WTC11 (cell line): ENCODE data around the gene SCO1. TPM values are rescaled to one million over a fixed set of nuclear protein-coding genes. Genes with fewer than 3 reads are reported as not detected.

Experiments
- ATAC-seq: fragments of 200-7000 bp; cut with Tn5 transposase; 2 replicates; pipeline ENCODE4 v1.10.0; 2021; ENCODE audit warnings: mild to moderate bottlenecking, moderate library complexity
- CTCF ChIA-PET: fragments of 300-600 bp; sonication (Branson Sonifier 250); formaldehyde crosslinking; loops from one replicate; lab custom pipeline; 2021; ENCODE audit warnings: antibody characterized with exemption; lab: Charles Lee
- POLR2A ChIA-PET: fragments of 350-600 bp; sonication (Branson Sonifier 250); formaldehyde crosslinking; loops from one replicate; lab custom pipeline; 2021; ENCODE audit warnings: antibody characterized with exemption; lab: Charles Lee
- DNase-seq: peaks from one replicate; pipeline ENCODE4 v3.0.0; 2021; ENCODE audit warnings: low spot score
- H3K27ac Mint-ChIP-seq: 2 replicates; pipeline ENCODE4 v1.8.0; 2021; ENCODE audit warnings: mixed read lengths
- H3K27me3 Mint-ChIP-seq: 2 replicates; pipeline ENCODE4 v1.8.0; 2021; ENCODE audit warnings: low read depth, mild to moderate bottlenecking, moderate library complexity, mixed read lengths
- H3K36me3 Mint-ChIP-seq: 2 replicates; pipeline ENCODE4 v1.8.0; 2021; ENCODE audit warnings: mixed read lengths
- H3K4me1 Mint-ChIP-seq: 2 replicates; pipeline ENCODE4 v1.8.0; 2022; ENCODE audit warnings: mixed read lengths
- H3K4me3 Mint-ChIP-seq: 2 replicates; pipeline ENCODE4 v1.8.0; 2021; ENCODE audit warnings: mild to moderate bottlenecking, moderate library complexity, mixed read lengths
- H3K9me3 Mint-ChIP-seq: 2 replicates; pipeline ENCODE4 v1.8.0; 2021; ENCODE audit warnings: mixed read lengths
- CREM ChIP-seq: sonication (generic); formaldehyde crosslinking; IDR thresholded peaks from 2 replicates; pipeline ENCODE4 v1.8.1; 2022; ENCODE audit warnings: mild to moderate bottlenecking, missing genetic modification reagents, moderate library complexity
- ETV6 ChIP-seq: sonication (generic); formaldehyde crosslinking; IDR thresholded peaks from 2 replicates; pipeline ENCODE4 v1.8.1; 2022; ENCODE audit warnings: mild to moderate bottlenecking, missing genetic modification reagents
- FOXJ3 ChIP-seq: sonication (generic); formaldehyde crosslinking; IDR thresholded peaks from 2 replicates; pipeline ENCODE4 v1.9.0; 2021; ENCODE audit warnings: missing genetic modification reagents, mild to moderate bottlenecking, borderline replicate concordance
- FOXK1 ChIP-seq: sonication (generic); formaldehyde crosslinking; IDR thresholded peaks from 2 replicates; pipeline ENCODE4 v1.8.0; 2022; ENCODE audit warnings: mild to moderate bottlenecking, moderate library complexity, missing genetic modification reagents
- MXD4 ChIP-seq: fragments of 250-450 bp; sonication (Bioruptor Pico); IDR thresholded peaks from 2 replicates; pipeline ENCODE4 v1.8.0; 2021; ENCODE audit warnings: mild to moderate bottlenecking, moderate library complexity, borderline replicate concordance
- NR1H2 ChIP-seq: sonication (generic); formaldehyde crosslinking; IDR thresholded peaks from 2 replicates; pipeline ENCODE4 v1.9.0; 2021; ENCODE audit warnings: mild to moderate bottlenecking, moderate library complexity, missing genetic modification reagents
- OVOL2 ChIP-seq: fragments of 250-450 bp; sonication (Bioruptor Pico); IDR thresholded peaks from 2 replicates; pipeline ENCODE4 v1.9.0; 2021; ENCODE audit warnings: mild to moderate bottlenecking, borderline replicate concordance
- TCF7 ChIP-seq: sonication (generic); formaldehyde crosslinking; IDR thresholded peaks from 2 replicates; pipeline ENCODE4 v1.8.0; 2022; ENCODE audit warnings: mild to moderate bottlenecking, low read depth, missing genetic modification reagents, moderate library complexity
- ZNF121 ChIP-seq: sonication (generic); formaldehyde crosslinking; IDR thresholded peaks from 2 replicates; pipeline ENCODE4 v1.8.0; 2023; ENCODE audit warnings: missing genetic modification reagents
- ZNF138 ChIP-seq: sonication (generic); formaldehyde crosslinking; conservative IDR thresholded peaks from 2 replicates; pipeline ENCODE4 v1.8.1; 2022; ENCODE audit warnings: mild to moderate bottlenecking, moderate library complexity, missing genetic modification reagents
- ZNF219 ChIP-seq: sonication (generic); formaldehyde crosslinking; IDR thresholded peaks from 2 replicates; pipeline ENCODE4 v1.8.0; 2023; ENCODE audit warnings: missing genetic modification reagents, mild to moderate bottlenecking, borderline replicate concordance
- ZNF317 ChIP-seq: sonication (generic); formaldehyde crosslinking; IDR thresholded peaks from 2 replicates; pipeline ENCODE4 v1.8.1; 2023; ENCODE audit warnings: low read depth, mild to moderate bottlenecking, moderate library complexity, missing genetic modification reagents, borderline replicate concordance
- total RNA-seq: library from RNA; stranded (reverse); gene quantifications from 3 replicates; pipeline ENCODE4 v1.2.3, GENCODE V29; 2021
- TF ChIP-seq, protein P1 (sequence below): sonication (generic); formaldehyde crosslinking; IDR thresholded peaks from 2 replicates; pipeline ENCODE4 v1.8.0; 2023; ENCODE audit warnings: mild to moderate bottlenecking, missing genetic modification reagents
- TF ChIP-seq, protein P2 (sequence below): sonication (generic); formaldehyde crosslinking; IDR thresholded peaks from 2 replicates; pipeline ENCODE4 v1.8.1; 2022; ENCODE audit warnings: low read depth, mild to moderate bottlenecking, moderate library complexity, missing genetic modification reagents, borderline replicate concordance
- TF ChIP-seq, protein P3 (sequence below): fragments of 200-600 bp; IDR thresholded peaks from 2 replicates; pipeline ENCODE4 v1.8.0; 2022; ENCODE audit warnings: antibody characterized with exemption
- TF ChIP-seq, protein P4 (sequence below): sonication (generic); formaldehyde crosslinking; IDR thresholded peaks from 2 replicates; pipeline ENCODE4 v1.8.0; 2022; ENCODE audit warnings: mild to moderate bottlenecking, missing genetic modification reagents
- TF ChIP-seq, protein P5 (sequence below): sonication (generic); formaldehyde crosslinking; IDR thresholded peaks from 2 replicates; pipeline ENCODE4 v1.8.1; 2023; ENCODE audit warnings: mild to moderate bottlenecking, missing genetic modification reagents
- TF ChIP-seq, protein P6 (sequence below): sonication (generic); formaldehyde crosslinking; IDR thresholded peaks from 2 replicates; pipeline ENCODE4 v1.8.1; 2022; ENCODE audit warnings: missing genetic modification reagents, borderline replicate concordance
- TF ChIP-seq, protein P7 (sequence below): sonication (generic); formaldehyde crosslinking; IDR thresholded peaks from 2 replicates; pipeline ENCODE4 v1.8.0; 2022; ENCODE audit warnings: mild to moderate bottlenecking, missing genetic modification reagents

Gene SCO1
- total RNA-seq, 1 experiment from 2014 or later: 63.8 TPM

DNA sequence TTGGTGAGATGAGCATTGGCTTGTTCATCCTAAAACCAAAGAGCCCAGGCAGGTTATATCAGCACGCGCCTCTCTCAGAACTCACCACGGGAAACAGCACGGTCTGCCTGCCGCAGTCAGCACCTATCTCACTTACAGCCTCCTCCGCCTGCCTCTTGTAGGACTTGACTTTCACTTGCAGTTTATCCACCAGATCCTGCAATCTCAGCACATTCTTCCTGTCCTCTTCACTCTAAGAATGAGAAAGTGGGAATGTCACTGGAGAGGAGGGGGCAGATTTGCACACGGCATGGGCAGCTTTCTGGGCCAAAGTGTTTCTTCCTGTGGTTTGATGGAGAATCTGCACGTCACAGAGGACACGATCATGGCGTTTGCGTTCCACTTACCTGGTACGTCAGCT, 67.6 kb downstream of the SCO1 start (continued):
- TF ChIP-seq, protein P1, sequence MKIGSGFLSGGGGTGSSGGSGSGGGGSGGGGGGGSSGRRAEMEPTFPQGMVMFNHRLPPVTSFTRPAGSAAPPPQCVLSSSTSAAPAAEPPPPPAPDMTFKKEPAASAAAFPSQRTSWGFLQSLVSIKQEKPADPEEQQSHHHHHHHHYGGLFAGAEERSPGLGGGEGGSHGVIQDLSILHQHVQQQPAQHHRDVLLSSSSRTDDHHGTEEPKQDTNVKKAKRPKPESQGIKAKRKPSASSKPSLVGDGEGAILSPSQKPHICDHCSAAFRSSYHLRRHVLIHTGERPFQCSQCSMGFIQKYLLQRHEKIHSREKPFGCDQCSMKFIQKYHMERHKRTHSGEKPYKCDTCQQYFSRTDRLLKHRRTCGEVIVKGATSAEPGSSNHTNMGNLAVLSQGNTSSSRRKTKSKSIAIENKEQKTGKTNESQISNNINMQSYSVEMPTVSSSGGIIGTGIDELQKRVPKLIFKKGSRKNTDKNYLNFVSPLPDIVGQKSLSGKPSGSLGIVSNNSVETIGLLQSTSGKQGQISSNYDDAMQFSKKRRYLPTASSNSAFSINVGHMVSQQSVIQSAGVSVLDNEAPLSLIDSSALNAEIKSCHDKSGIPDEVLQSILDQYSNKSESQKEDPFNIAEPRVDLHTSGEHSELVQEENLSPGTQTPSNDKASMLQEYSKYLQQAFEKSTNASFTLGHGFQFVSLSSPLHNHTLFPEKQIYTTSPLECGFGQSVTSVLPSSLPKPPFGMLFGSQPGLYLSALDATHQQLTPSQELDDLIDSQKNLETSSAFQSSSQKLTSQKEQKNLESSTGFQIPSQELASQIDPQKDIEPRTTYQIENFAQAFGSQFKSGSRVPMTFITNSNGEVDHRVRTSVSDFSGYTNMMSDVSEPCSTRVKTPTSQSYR (CRISPR knock-in tag): no peak
- TF ChIP-seq MXD4: no peak
- no peak for TF ChIP-seq FOXK1 (CRISPR knock-in tag)
- no peak for TF ChIP-seq TCF7
- TF ChIP-seq, protein P2, sequence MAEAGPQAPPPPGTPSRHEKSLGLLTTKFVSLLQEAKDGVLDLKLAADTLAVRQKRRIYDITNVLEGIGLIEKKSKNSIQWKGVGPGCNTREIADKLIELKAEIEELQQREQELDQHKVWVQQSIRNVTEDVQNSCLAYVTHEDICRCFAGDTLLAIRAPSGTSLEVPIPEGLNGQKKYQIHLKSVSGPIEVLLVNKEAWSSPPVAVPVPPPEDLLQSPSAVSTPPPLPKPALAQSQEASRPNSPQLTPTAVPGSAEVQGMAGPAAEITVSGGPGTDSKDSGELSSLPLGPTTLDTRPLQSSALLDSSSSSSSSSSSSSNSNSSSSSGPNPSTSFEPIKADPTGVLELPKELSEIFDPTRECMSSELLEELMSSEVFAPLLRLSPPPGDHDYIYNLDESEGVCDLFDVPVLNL: no peak
- no peak for TF ChIP-seq NR1H2 (CRISPR knock-in tag)
- TF ChIP-seq ZNF317 (CRISPR knock-in tag): no peak
- TF ChIP-seq, all 79 proteins: peak for 0

DNA sequence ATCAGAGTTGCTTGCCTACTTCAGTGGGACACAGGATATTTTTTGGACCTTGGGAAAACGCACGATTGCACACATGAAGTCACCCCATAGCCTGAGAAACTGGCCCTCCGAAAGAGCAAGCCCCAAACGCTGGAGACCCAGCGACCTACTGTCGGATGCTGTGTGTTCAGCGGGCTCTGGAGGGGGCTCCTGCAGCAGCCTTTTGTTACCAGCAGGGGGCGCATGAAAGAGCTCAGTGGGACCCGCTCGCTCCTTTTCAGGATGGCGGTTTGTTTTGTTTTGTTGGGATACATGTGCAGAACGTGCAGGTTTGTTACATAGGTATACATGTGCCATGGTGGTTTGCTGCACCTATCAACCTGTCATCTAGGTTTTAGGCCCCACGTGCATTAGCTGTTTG, 68.6 kb downstream of the SCO1 start:
- ATAC-seq (peak; percentile 88), DNase-seq (peak; percentile 66)
- no peak overlapping the region for H3K4me3 Mint-ChIP-seq
- H3K27me3 Mint-ChIP-seq: no peaks in the 10 kb centered on the region
- ChIA-PET CTCF (interaction anchor here (0.6 to 11.9 kb wide), 70 partner anchors 10 to 1057 kb away, joined by 3 to 198 read pairs (median 4); partner anchors contain the start of genes ADPRM, MYH2, SCO1 and TMEM220), POLR2A (interaction anchor here (1.0 kb wide), 1 partner anchor 18 kb away, joined by 3 read pairs; no protein-coding TSS in a partner anchor)
- TF ChIP-seq, protein P3, sequence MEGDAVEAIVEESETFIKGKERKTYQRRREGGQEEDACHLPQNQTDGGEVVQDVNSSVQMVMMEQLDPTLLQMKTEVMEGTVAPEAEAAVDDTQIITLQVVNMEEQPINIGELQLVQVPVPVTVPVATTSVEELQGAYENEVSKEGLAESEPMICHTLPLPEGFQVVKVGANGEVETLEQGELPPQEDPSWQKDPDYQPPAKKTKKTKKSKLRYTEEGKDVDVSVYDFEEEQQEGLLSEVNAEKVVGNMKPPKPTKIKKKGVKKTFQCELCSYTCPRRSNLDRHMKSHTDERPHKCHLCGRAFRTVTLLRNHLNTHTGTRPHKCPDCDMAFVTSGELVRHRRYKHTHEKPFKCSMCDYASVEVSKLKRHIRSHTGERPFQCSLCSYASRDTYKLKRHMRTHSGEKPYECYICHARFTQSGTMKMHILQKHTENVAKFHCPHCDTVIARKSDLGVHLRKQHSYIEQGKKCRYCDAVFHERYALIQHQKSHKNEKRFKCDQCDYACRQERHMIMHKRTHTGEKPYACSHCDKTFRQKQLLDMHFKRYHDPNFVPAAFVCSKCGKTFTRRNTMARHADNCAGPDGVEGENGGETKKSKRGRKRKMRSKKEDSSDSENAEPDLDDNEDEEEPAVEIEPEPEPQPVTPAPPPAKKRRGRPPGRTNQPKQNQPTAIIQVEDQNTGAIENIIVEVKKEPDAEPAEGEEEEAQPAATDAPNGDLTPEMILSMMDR: peak; percentile 76
- TF ChIP-seq, protein P4, sequence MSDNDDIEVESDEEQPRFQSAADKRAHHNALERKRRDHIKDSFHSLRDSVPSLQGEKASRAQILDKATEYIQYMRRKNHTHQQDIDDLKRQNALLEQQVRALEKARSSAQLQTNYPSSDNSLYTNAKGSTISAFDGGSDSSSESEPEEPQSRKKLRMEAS (CRISPR knock-in tag): no peak
- H3K36me3 Mint-ChIP-seq: peaks cover 2% of the 10 kb centered on the region; the same call in 1 of the 2 replicates
- no peaks in the 10 kb centered on the region for H3K9me3 Mint-ChIP-seq
- H3K4me1 Mint-ChIP-seq: 0 out of 2 replicates have a peak, but pooled peaks cover 3% of the 10 kb centered on the region
- H3K27ac Mint-ChIP-seq: no peak overlapping the region

DNA sequence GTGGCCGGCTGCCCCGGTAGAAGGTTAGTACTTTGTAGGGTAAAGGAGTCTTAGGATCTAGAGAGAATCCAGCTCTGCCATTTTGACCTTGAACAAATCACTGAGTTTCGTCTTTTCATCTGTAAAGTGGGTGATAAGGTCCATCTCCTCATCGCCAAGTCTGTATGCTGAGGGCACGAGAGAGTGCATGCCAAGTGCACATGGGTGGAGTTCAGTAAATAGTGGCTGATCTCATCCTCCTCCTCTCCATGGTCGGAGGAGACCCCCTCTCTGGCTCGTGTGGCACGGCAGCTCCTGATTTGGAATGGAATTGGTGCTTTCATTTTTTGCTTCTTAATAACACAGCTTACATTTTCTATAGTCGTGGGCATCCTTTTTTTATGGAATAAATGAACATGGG, 70.9 kb downstream of the SCO1 start:
- POLR2A ChIA-PET: no interaction called here
- TF ChIP-seq ZNF121 (CRISPR knock-in tag) (no peak), ZNF138 (CRISPR knock-in tag) (no peak), OVOL2 (CRISPR knock-in tag) (no peak), CREM (CRISPR knock-in tag) (no peak), ETV6 (CRISPR knock-in tag) (no peak), ZNF219 (CRISPR knock-in tag) (no peak), ZNF317 (CRISPR knock-in tag) (no peak), FOXJ3 (no peak), TCF7 (no peak)
- TF ChIP-seq, protein P5, sequence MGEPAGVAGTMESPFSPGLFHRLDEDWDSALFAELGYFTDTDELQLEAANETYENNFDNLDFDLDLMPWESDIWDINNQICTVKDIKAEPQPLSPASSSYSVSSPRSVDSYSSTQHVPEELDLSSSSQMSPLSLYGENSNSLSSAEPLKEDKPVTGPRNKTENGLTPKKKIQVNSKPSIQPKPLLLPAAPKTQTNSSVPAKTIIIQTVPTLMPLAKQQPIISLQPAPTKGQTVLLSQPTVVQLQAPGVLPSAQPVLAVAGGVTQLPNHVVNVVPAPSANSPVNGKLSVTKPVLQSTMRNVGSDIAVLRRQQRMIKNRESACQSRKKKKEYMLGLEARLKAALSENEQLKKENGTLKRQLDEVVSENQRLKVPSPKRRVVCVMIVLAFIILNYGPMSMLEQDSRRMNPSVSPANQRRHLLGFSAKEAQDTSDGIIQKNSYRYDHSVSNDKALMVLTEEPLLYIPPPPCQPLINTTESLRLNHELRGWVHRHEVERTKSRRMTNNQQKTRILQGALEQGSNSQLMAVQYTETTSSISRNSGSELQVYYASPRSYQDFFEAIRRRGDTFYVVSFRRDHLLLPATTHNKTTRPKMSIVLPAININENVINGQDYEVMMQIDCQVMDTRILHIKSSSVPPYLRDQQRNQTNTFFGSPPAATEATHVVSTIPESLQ (CRISPR knock-in tag): no peak
- TF ChIP-seq, protein P6, sequence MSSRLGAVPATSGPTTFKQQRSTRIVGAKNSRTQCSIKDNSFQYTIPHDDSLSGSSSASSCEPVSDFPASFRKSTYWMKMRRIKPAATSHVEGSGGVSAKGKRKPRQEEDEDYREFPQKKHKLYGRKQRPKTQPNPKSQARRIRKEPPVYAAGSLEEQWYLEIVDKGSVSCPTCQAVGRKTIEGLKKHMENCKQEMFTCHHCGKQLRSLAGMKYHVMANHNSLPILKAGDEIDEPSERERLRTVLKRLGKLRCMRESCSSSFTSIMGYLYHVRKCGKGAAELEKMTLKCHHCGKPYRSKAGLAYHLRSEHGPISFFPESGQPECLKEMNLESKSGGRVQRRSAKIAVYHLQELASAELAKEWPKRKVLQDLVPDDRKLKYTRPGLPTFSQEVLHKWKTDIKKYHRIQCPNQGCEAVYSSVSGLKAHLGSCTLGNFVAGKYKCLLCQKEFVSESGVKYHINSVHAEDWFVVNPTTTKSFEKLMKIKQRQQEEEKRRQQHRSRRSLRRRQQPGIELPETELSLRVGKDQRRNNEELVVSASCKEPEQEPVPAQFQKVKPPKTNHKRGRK (CRISPR knock-in tag): no peak
- TF ChIP-seq, protein P7, sequence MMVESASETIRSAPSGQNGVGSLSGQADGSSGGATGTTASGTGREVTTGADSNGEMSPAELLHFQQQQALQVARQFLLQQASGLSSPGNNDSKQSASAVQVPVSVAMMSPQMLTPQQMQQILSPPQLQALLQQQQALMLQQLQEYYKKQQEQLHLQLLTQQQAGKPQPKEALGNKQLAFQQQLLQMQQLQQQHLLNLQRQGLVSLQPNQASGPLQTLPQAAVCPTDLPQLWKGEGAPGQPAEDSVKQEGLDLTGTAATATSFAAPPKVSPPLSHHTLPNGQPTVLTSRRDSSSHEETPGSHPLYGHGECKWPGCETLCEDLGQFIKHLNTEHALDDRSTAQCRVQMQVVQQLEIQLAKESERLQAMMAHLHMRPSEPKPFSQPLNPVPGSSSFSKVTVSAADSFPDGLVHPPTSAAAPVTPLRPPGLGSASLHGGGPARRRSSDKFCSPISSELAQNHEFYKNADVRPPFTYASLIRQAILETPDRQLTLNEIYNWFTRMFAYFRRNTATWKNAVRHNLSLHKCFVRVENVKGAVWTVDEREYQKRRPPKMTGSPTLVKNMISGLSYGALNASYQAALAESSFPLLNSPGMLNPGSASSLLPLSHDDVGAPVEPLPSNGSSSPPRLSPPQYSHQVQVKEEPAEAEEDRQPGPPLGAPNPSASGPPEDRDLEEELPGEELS (CRISPR knock-in tag): no peak

More for the DNA sequence above, 70.9 kb downstream of the SCO1 start:
- peaks cover 2% of the 10 kb centered on the region; the same call in 1 of the 2 replicates for H3K36me3 Mint-ChIP-seq
- H3K9me3 Mint-ChIP-seq: no peaks in the 10 kb centered on the region
- CTCF ChIA-PET: interaction anchor here (0.8 to 11.9 kb wide), 4 partner anchors 9 to 330 kb away, joined by 3 to 198 read pairs (median 4); no protein-coding TSS in a partner anchor
- H3K4me1 Mint-ChIP-seq: 0 out of 2 replicates have a peak, but pooled peaks cover 3% of the 10 kb centered on the region
- H3K27me3 Mint-ChIP-seq: no peaks in the 10 kb centered on the region
- DNase-seq (no peak), ATAC-seq (no peak)
- no peak overlapping the region for H3K27ac Mint-ChIP-seq
- no peak overlapping the region for H3K4me3 Mint-ChIP-seq
